Right renal pelvis (tissue), 4 donors: ENCODE measurements around the gene RAD51B. TPM values are rescaled to one million over a fixed set of nuclear protein-coding genes. Genes with fewer than 3 reads are reported as not detected.

Source experiments
- DNase-seq, 4 donors: peaks; one replicate each; pipeline ENCODE4 v3.0.0-alpha.2; 2013; ENCODE audit warnings: low read depth in 4 of 4, low spot score in 3 of 4, missing footprints in 1 of 4
- polyA plus RNA-seq, 4 donors: library from polyadenylated mRNA; unstranded; fragments of 120-200 nt; gene quantifications; one replicate each; pipeline ENCODE4 v1.2.1, GENCODE V29; 2013; ENCODE audit not compliant: insufficient read length in 4 of 4

The RAD51B gene
- polyA plus RNA-seq, 4 donors = 10.7 to 11.6 (median 11.3) TPM

GRCh38 chr14:68592948-68593556, 773.5 kb downstream of the RAD51B start:
- DNase-seq = no peak

GRCh38 chr14:68593806-68594536, 774.4 kb downstream of the RAD51B start:
- no peak for DNase-seq

GRCh38 chr14:68594737-68595380, 775.3 kb downstream of the RAD51B start:
- DNase-seq = no peak

- DNase-seq = no peak
Observed at GRCh38 chr14:68596211-68596610, 776.6 kb downstream of the RAD51B start.

- no peak for DNase-seq
Observed at GRCh38 chr14:68596701-68597100, 777.1 kb downstream of the RAD51B start.

- DNase-seq = no peak
Observed at GRCh38 chr14:68598089-68598488, 778.5 kb downstream of the RAD51B start.

GRCh38 chr14:68598621-68599447, 779.3 kb downstream of the RAD51B start:
- DNase-seq = no peak

GRCh38 chr14:68599896-68600610, 780.5 kb downstream of the RAD51B start:
- no peak for DNase-seq

GRCh38 chr14:68602507-68602906, 782.9 kb downstream of the RAD51B start:
- DNase-seq = no peak

- no peak for DNase-seq
Observed at GRCh38 chr14:68603533-68604360, 784.2 kb downstream of the RAD51B start.

- no peak for DNase-seq
Observed at GRCh38 chr14:68604361-68604730, 784.8 kb downstream of the RAD51B start.

- no peak for DNase-seq
Observed at GRCh38 chr14:68604822-68605221, 785.2 kb downstream of the RAD51B start.

GRCh38 chr14:68606176-68606575, 786.6 kb downstream of the RAD51B start:
- no peak for DNase-seq

- DNase-seq = no peak
Observed at GRCh38 chr14:68606644-68607043, 787.1 kb downstream of the RAD51B start.

GRCh38 chr14:68607081-68607866, 787.7 kb downstream of the RAD51B start:
- DNase-seq = peak in 1 of 4 donors; percentile 67

GRCh38 chr14:68607867-68608573, 788.4 kb downstream of the RAD51B start:
- no peak for DNase-seq

- no peak for DNase-seq
Observed at GRCh38 chr14:68608574-68608962, 789.0 kb downstream of the RAD51B start.

- no peak for DNase-seq
Observed at GRCh38 chr14:68609012-68609411, 789.4 kb downstream of the RAD51B start.
